NOMO-1 (cell line): ENCODE measurements around the gene RPL22.

ENCODE experiments used
- DNase-seq, 2 experiments: peaks; one replicate each; lab custom pipeline; 2025; ENCODE audit not compliant: unreplicated experiment in 2 of 2; lab: John Stamatoyannopoulos, UW

RPL22 gene

GRCh38 chr1:6136516-6137220, 62.7 kb downstream of the RPL22 start:
- no peak for DNase-seq
